Omental fat pad (tissue), 4 donors: ENCODE data around the gene ICAM1. TPM values are rescaled to one million over a fixed set of nuclear protein-coding genes. Genes with fewer than 3 reads are reported as not detected.
A peak's percentile ranks its signal among the peaks of the same experiment; 100 is the strongest.

Source experiments
- ATAC-seq: fragments of 150-250 bp; one replicate; pipeline ENCODE4 v1.9.1; 2016; ENCODE audit warnings: mild to moderate bottlenecking, moderate library complexity; ENCODE audit not compliant: low FRiP score
- DNase-seq: peaks from one replicate; pipeline ENCODE4 v3.0.0-alpha.2; 2019; ENCODE audit warnings: low spot score
- CTCF ChIP-seq, 3 donors: fragments of 450-650 bp; IDR thresholded peaks; one replicate each; pipeline ENCODE4 v1.5.1; 2016 to 2017; ENCODE audit warnings: antibody characterized with exemption in 3 of 3, mild to moderate bottlenecking in 3 of 3, moderate library complexity in 2 of 3
- total RNA-seq, 4 donors: library from RNA; depleted of rRNA; stranded (reverse); fragments of >200 nt; gene quantifications; one replicate each; pipeline ENCODE4 v1.1.0, GENCODE V29; 2016

ICAM1 gene
- total RNA-seq, 4 donors from 2014 or later: 20.7 to 286 (median 81.0) TPM

- TF ChIP-seq CTCF (IDR thresholded peaks at IDR 0.05): no peak
- ATAC-seq: no peak
Observed at GRCh38 chr19:10246511-10246910, 24.4 kb upstream of the ICAM1 start.

DNA sequence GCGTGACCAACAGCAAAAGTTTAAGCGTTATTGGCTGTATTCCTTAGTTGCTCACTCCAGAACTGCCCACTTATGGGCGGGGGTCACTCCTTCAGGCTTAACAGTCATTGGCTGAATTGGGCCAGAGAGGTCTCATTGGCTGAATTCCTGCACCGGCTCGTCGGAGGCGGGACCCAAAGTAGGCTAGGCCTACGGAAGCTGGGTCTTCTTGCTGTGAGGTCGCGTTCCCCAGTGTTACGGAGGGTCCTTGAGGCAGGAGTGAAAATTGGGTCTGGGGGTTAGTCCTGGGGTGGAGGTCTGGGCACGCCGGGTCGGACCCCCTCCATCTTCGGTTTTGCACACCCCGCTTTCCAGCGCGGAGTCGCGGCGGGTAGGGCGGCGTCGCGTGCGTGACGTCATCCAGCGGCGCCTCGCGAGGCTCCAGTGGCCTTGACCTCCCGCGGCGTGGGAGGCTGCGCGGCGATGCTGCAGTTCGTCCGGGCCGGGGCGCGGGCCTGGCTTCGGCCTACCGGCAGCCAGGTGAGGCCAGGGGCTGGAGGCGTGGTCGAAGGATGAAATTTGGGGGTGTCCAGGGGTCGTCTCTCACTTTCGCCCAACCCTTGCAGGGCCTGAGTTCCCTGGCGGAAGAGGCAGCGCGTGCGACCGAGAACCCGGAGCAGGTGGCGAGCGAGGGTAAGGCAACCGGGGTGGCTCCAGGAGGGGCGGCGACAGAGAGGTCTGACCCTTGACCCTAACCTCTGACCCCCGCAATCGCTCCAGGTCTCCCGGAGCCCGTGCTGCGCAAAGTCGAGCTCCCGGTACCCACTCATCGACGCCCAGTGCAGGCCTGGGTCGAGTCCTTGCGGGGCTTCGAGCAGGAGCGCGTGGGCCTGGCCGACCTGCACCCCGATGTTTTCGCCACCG is 18.9 kb upstream of the ICAM1 start, which contains the start of gene MRPL4:
Gene MRPL4, plus strand, starts transcription at position 423 of the 903 bp plus-strand sequence. Its CDS starts 40 bp downstream, at position 463.
- no peak for TF ChIP-seq CTCF (IDR thresholded peaks at IDR 0.05)
- ATAC-seq (peak; percentile 98), DNase-seq (peak; percentile 87)

More at GRCh38 chr19:10246511-10246910, 24.4 kb upstream of the ICAM1 start:
- DNase-seq: no peak

- DNase-seq (no peak), ATAC-seq (no peak)
- no peak for TF ChIP-seq CTCF (IDR thresholded peaks at IDR 0.05)
Observed at GRCh38 chr19:10252707-10253106, 18.2 kb upstream of the ICAM1 start.

GRCh38 chr19:10254244-10254643 is 16.7 kb upstream of the ICAM1 start:
- no peak for ATAC-seq
- TF ChIP-seq CTCF (IDR thresholded peaks at IDR 0.05): no peak
- no peak for DNase-seq

GRCh38 chr19:10255358-10255757 is 15.6 kb upstream of the ICAM1 start:
- no peak for ATAC-seq
- DNase-seq: no peak
- no peak for TF ChIP-seq CTCF (IDR thresholded peaks at IDR 0.05)

DNA sequence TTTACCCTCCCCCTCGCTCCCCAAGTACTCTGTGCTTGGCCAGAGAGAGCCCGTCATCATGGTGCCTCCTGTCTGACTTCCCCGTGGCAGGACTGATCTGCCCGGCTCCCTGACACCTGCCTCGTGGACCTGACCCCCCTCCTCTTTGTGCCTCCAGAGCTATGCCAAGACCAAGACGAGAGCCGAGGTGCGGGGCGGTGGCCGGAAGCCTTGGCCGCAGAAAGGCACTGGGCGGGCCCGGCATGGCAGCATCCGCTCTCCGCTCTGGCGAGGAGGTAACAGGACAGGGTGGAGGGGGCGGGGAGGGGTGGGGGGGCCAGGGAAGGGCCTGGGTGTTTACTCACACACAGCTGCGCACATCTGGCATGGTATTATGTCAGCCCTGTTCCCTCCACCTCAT is 14.4 kb upstream of the ICAM1 start:
- DNase-seq (no peak), ATAC-seq (no peak)
- TF ChIP-seq CTCF (IDR thresholded peaks at IDR 0.05): no peak
